GM21717 (cell line): Measurements from ENCODE around the gene LCT.
"Not testable (repeated sequence)": the region's sequence is repeated elsewhere in the genome, so short reads cannot be mapped to it uniquely, and the experiment has no call there.

Source experiments
- ATAC-seq: cut with Tn5 transposase; IDR thresholded peaks from one replicate; pipeline ENCODE4 v1.9.1; 2021; ENCODE audit warnings: mild to moderate bottlenecking, moderate library complexity; ENCODE audit not compliant: unreplicated experiment

Gene LCT

GRCh38 chr2:135836596-135837270, at the start of gene LCT:
Gene LCT (minus strand): TSS chr2:135837184. CDS start chr2:135837169, 15 bp downstream.
- ATAC-seq: no peak

- ATAC-seq: no peak
Observed at GRCh38 chr2:135885709-135886108, 48.7 kb upstream of the LCT start.

- no peak for ATAC-seq
Observed at GRCh38 chr2:135882415-135882814, 45.4 kb upstream of the LCT start.

- not testable (repeated sequence) for ATAC-seq
Observed at GRCh38 chr2:135876770-135877169, 39.8 kb upstream of the LCT start.

GRCh38 chr2:135876066-135876711, 39.2 kb upstream of the LCT start, which contains the start of gene MCM6:
Gene MCM6 (minus strand): TSS chr2:135876443. CDS start chr2:135876365, 78 bp downstream.
- ATAC-seq: peak; percentile 91

GRCh38 chr2:135875491-135876065, 38.6 kb upstream of the LCT start:
- ATAC-seq: peak; percentile 58

- ATAC-seq: no peak
Observed at GRCh38 chr2:135874777-135875365, 37.9 kb upstream of the LCT start.

GRCh38 chr2:135870571-135870970, 33.6 kb upstream of the LCT start:
- no peak for ATAC-seq

GRCh38 chr2:135863233-135863632, 26.2 kb upstream of the LCT start:
- ATAC-seq: no peak

GRCh38 chr2:135862718-135863117, 25.7 kb upstream of the LCT start:
- no peak for ATAC-seq

- no peak for ATAC-seq
Observed at GRCh38 chr2:135853401-135853800, 16.4 kb upstream of the LCT start.

GRCh38 chr2:135851858-135852257, 14.9 kb upstream of the LCT start:
- no peak for ATAC-seq

GRCh38 chr2:135850892-135851668, 14.1 kb upstream of the LCT start:
- ATAC-seq: no peak

- no peak for ATAC-seq
Observed at GRCh38 chr2:135849087-135849486, 12.1 kb upstream of the LCT start.

- no peak for ATAC-seq
Observed at GRCh38 chr2:135845997-135846396, 9.0 kb upstream of the LCT start.

- no peak for ATAC-seq
Observed at GRCh38 chr2:135845257-135845656, 8.3 kb upstream of the LCT start.

GRCh38 chr2:135844301-135844895, 7.4 kb upstream of the LCT start:
- no peak for ATAC-seq

- ATAC-seq: no peak
Observed at GRCh38 chr2:135843671-135844070, 6.7 kb upstream of the LCT start.

- no peak for ATAC-seq
Observed at GRCh38 chr2:135840601-135841000, 3.6 kb upstream of the LCT start.

GRCh38 chr2:135839713-135840112, 2.7 kb upstream of the LCT start:
- no peak for ATAC-seq

GRCh38 chr2:135838502-135838901, 1.5 kb upstream of the LCT start:
- no peak for ATAC-seq
